NCI-H1436 (cell line): ENCODE measurements around the gene ZNF280D.
"Not testable (repeated sequence)": the region's sequence is repeated elsewhere in the genome, so short reads cannot be mapped to it uniquely, and the experiment has no call there.

Experiments
- DNase-seq: peaks from one replicate; lab custom pipeline; 2025; lab: John Stamatoyannopoulos, UW

The ZNF280D gene

GRCh38 chr15:56715220-56715619 lies 18.1 kb downstream of the ZNF280D start:
- DNase-seq = no peak

GRCh38 chr15:56709502-56709901 lies 23.8 kb downstream of the ZNF280D start:
- not testable (repeated sequence) for DNase-seq

GRCh38 chr15:56699743-56700142 lies 33.6 kb downstream of the ZNF280D start:
- DNase-seq = no peak

- DNase-seq = no peak
Observed at GRCh38 chr15:56698270-56698669, 35.0 kb downstream of the ZNF280D start.

GRCh38 chr15:56693761-56694160 lies 39.5 kb downstream of the ZNF280D start:
- DNase-seq = no peak

GRCh38 chr15:56690733-56691132 lies 42.6 kb downstream of the ZNF280D start:
- DNase-seq = no peak

GRCh38 chr15:56683908-56684307 lies 49.4 kb downstream of the ZNF280D start:
- DNase-seq = no peak

GRCh38 chr15:56681113-56681512 lies 52.2 kb downstream of the ZNF280D start:
- DNase-seq = no peak

- DNase-seq = no peak
Observed at GRCh38 chr15:56679225-56679624, 54.1 kb downstream of the ZNF280D start.

DNA sequence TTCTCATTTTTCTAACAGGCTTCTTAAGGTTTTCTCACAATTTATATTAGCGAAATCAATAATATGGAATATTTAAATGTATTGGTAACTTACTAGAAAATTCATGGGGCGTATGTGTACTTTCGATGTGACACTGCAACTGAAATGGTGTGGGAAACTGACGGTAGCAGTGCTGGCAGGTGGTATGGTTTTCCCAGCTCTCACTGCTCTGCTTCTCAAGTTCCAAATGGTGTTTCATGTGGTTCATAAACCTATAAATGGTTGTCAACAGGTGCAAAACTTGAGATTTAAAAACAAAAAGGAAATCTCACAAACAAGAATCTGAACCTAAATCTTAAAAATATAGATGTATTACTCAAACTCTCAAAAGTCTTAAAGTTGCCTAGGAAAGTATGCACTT lies 54.7 kb downstream of the ZNF280D start:
- DNase-seq = no peak

DNA sequence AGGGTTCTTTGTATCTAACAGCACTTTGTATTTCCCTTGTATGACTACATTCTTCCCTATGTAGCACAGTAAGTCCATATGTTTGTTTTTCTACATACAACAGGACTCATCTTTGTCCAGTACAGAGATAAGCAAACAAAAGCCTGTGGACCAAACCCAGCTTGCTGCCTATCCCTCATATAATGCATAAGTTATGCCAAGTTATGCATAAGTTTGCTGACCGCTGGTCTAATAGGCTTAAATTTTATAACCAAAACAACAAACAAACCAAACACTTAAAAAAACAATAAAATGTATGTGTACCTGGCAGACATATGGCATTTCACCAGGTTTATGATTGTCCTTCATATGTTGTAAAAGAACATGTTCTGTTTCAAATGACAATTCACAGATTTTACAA lies 56.0 kb downstream of the ZNF280D start:
- DNase-seq = no peak

GRCh38 chr15:56675930-56676329 lies 57.4 kb downstream of the ZNF280D start:
- no peak for DNase-seq

GRCh38 chr15:56674857-56675256 lies 58.5 kb downstream of the ZNF280D start:
- no peak for DNase-seq

- no peak for DNase-seq
Observed at GRCh38 chr15:56672721-56673120, 60.6 kb downstream of the ZNF280D start.

GRCh38 chr15:56667517-56667916 lies 65.8 kb downstream of the ZNF280D start:
- DNase-seq = no peak

DNA sequence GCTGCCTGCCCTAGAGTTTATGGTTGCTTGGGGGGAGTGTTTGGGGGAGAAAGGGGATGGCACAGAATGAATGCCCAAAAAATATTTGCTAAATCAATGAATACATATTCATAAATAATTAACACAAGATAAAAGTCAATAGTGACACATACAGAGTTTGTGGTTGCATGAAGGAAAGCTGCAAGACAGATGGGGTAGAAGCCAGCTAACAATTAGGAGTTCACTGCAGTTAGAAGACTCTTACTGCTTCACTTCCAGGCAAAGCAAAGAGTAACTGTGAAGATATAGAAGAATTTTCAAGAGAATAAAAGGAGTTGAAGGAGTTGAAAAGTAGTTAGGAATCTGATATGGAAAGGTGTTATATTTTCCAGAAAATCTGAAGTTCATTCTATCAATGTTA lies 72.4 kb downstream of the ZNF280D start:
- no peak for DNase-seq

DNA sequence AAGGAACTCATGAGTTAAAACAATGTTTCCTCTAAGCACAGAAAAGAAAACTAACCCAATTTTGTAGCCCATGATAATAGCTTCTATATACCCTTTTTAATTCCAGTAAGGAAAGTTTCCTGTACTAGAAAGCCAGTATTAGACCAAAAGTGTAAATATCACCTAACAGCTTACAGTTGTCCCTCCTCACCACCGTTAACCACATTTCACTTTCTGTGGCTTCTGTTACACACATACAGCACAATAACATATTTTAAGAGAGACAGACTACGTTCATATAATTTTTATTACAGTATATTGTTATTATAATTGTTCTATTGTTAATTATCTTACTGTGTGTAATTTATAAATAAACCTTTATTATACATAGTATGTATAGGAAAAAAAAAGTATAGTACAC lies 74.1 kb downstream of the ZNF280D start:
- no peak for DNase-seq

- no peak for DNase-seq
Observed at GRCh38 chr15:56654624-56655023, 78.7 kb downstream of the ZNF280D start.

DNA sequence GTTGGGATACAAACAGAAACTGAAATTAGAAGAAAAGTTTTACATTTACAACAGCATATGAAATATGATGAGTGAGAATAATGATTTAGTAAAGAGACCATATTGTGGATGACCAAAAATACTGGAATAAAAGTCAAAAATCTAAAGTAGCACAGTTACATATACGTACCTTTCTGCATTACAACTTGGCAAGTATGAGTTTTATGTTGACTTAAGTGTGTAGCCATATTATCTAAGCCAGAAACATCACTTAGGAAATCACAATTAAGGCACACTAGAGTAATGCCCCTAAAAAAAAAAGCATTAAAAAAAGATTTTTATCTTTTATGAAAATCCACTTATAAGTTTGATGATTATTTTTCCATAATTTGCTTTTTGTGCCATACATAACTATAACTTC lies 79.1 kb downstream of the ZNF280D start:
- no peak for DNase-seq

DNA sequence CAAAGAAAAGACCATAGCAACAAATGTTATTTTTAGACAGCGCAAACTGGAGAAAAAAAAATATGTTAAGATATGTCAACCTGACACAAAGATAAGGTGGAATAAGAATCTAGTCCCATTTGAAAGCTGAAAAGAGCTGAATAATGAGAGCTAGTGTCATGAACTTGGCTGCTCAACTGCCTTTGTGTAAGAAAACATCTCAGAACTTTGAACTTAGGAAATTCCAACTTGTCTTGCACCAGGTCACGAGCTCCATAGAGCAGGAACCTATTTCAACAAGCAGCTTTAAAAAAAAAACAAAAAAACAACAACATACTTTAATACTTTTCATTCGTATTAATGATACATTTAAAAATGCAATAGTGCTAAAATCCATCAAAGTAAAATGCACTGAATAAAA lies 79.5 kb downstream of the ZNF280D start:
- DNase-seq = no peak

- no peak for DNase-seq
Observed at GRCh38 chr15:56653107-56653506, 80.2 kb downstream of the ZNF280D start.

- no peak for DNase-seq
Observed at GRCh38 chr15:56648311-56648710, 85.0 kb downstream of the ZNF280D start.

DNA sequence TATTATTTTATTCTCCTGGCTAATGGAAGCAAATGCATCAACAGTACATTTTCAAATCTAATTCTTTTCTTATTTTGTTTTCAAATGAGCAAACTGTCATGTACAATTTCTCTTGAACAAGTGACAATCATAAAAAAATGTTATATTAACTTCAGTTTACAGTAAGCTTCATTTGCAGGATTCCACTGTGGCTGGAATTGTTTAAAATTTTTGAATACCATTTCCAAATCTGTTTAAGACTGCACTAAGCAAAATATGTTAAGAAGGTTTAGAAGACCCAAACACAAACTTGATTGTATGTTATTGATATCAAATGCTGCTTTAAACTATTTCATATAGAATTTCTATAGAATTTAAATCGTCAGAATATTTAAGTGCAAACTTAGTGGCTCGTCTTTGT lies 92.8 kb downstream of the ZNF280D start:
- no peak for DNase-seq

DNA sequence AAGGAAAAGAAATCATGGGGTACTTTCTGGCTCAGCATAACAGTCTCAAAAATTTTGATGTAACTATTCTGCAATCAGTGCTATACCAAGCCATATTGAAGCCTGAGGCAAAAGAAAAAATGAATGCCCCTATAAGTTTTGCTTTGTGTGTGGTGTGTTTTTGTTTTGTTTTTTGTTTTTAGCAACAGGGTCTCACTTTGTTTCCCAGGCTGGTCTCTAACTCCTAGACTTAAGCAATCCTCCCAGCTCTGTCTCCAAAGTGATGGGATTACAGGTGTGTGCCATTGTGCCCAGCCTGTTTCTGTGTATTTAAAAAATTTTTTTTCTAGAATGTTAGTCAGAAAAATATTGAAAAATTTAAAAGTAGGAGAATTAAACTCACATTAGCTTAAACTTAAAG lies 93.2 kb downstream of the ZNF280D start:
- no peak for DNase-seq

DNA sequence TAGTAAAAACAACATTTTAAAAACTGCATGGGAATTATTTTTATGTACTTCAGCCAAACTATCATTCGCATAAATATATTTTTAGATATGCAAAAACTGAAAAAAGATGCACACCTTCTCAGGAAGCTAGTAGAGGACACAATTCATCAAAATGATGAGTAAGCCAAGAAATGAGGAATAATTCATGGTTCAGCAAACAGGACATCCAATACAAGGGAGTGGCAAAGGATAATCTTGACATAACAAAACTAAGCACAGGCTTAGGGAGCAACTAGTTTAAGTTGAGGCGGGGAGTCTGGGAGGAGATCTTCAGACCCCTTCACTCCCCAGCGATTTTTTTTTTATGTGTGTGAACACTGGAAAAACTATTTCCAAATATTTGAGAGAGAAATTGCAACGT lies 93.7 kb downstream of the ZNF280D start:
- DNase-seq = no peak
